DOHH2 (cell line): ENCODE results near the gene LETM1.

Experiments used
- H3F3A ChIP-seq: fragments of 200-600 bp; sonication (generic), shearing (Covaris generic); 2 replicates; pipeline ENCODE4 v1.6.0; 2016; ENCODE audit warnings: antibody characterized with exemption, mild to moderate bottlenecking; ENCODE audit not compliant: control insufficient read depth, insufficient read depth
- H3K27ac ChIP-seq: fragments of 200-600 bp; sonication (generic); 2 replicates; pipeline ENCODE4 v1.5.1; 2014; ENCODE audit warnings: low read depth, mild to moderate bottlenecking, low read length, moderate library complexity
- H3K27me3 ChIP-seq: fragments of 200-600 bp; sonication (generic); 2 replicates; pipeline ENCODE4 v1.6.1; 2014; ENCODE audit warnings: mild to moderate bottlenecking, low read length, mixed read lengths; ENCODE audit not compliant: control insufficient read depth
- H3K36me3 ChIP-seq: fragments of 200-600 bp; sonication (generic); 2 replicates; pipeline ENCODE4 v1.6.1; 2014; ENCODE audit warnings: mild to moderate bottlenecking, low read length, moderate library complexity, mixed read lengths; ENCODE audit not compliant: control insufficient read depth
- H3K4me1 ChIP-seq: fragments of 200-600 bp; sonication (generic); 2 replicates; pipeline ENCODE4 v1.6.1; 2014; ENCODE audit warnings: mild to moderate bottlenecking, low read length, mixed read lengths; ENCODE audit not compliant: control insufficient read depth
- H3K4me2 ChIP-seq: fragments of 200-600 bp; sonication (generic); 2 replicates; pipeline ENCODE4 v1.6.0; 2014; ENCODE audit warnings: mild to moderate bottlenecking, low read length, moderate library complexity
- H3K4me3 ChIP-seq: fragments of 200-600 bp; sonication (generic); 2 replicates; pipeline ENCODE4 v1.5.1; 2014; ENCODE audit warnings: mild to moderate bottlenecking, low read length, mixed read lengths
- H3K79me2 ChIP-seq: fragments of 200-600 bp; sonication (generic); 2 replicates; pipeline ENCODE4 v1.6.1; 2014; ENCODE audit warnings: mild to moderate bottlenecking, low read length, mixed read lengths; ENCODE audit not compliant: control insufficient read depth
- H3K9me2 ChIP-seq: fragments of 200-600 bp; sonication (generic); replicated peaks from 2 replicates; pipeline ENCODE4 v1.6.1; 2014; ENCODE audit warnings: mild to moderate bottlenecking, low read length, mixed read lengths; ENCODE audit not compliant: control insufficient read depth
- H3K9me3 ChIP-seq: fragments of 200-600 bp; sonication (generic); 2 replicates; pipeline ENCODE4 v1.6.1; 2014; ENCODE audit warnings: antibody characterized with exemption, low read length, mixed read lengths; ENCODE audit not compliant: control insufficient read depth, insufficient read depth
- H4K20me1 ChIP-seq: fragments of 200-600 bp; sonication (generic); 2 replicates; pipeline ENCODE4 v1.6.0; 2014; ENCODE audit warnings: low read depth, mild to moderate bottlenecking, antibody characterized with exemption, low read length, moderate library complexity; ENCODE audit not compliant: control insufficient read depth, insufficient read depth
- CTCF ChIP-seq: fragments of 200-600 bp; sonication (generic); IDR thresholded peaks from one replicate; pipeline ENCODE4 v1.5.1; 2014; ENCODE audit warnings: antibody characterized with exemption, mild to moderate bottlenecking, low read depth, low read length; ENCODE audit not compliant: poor library complexity, severe bottlenecking
- EZH2phosphoT487 ChIP-seq: fragments of 200-600 bp; sonication (generic); IDR thresholded peaks from 2 replicates; pipeline ENCODE4 v1.6.1; 2017; ENCODE audit warnings: borderline replicate concordance, mild to moderate bottlenecking, antibody characterized with exemption, low read length, moderate library complexity, mixed read lengths

Gene LETM1

DNA sequence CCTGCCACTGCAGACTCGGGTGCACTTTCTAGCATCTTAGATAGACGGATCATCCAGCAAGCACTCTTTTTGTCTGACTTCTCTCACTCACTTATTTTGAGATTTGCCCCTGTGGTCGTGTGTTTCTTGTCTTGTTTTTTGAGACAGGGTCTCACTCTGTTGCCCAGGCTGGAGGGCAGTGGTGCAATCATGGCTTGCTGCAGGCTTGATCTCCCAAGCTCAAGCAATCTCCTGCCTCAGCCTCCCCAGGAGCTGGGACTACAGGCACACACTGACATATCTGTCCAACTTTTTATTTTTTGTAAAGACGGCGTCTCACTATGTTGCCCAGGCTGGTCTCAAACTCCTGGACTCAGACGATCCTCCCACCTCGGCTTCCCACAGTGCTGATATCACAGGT, 36.1 kb downstream of the LETM1 start:
- H3K4me2 ChIP-seq, result no peak overlapping the region
- no peak overlapping the region for H3K27ac ChIP-seq
- H3K9me3 ChIP-seq, result no peaks in the 10 kb centered on the region
- TF ChIP-seq EZH2phosphoT487 (no peak), CTCF (no peak)
- H3K27me3 ChIP-seq, result no peaks in the 10 kb centered on the region
- H3K4me1 ChIP-seq, result no peaks in the 10 kb centered on the region
- H3K36me3 ChIP-seq, result peaks cover 76% of the 10 kb centered on the region
- no peak overlapping the region for H3K4me3 ChIP-seq
- no peaks in the 10 kb centered on the region for H3F3A ChIP-seq
- no peaks in the 10 kb centered on the region for H3K9me2 ChIP-seq
- no peaks in the 10 kb centered on the region for H3K79me2 ChIP-seq
- H4K20me1 ChIP-seq, result no peaks in the 10 kb centered on the region

GRCh38 chr4:1819284-1819683, 36.7 kb downstream of the LETM1 start:
- H3K4me1 ChIP-seq, result no peaks in the 10 kb centered on the region
- no peak overlapping the region for H3K4me3 ChIP-seq
- no peaks in the 10 kb centered on the region for H3K9me2 ChIP-seq
- H3K9me3 ChIP-seq, result no peaks in the 10 kb centered on the region
- H3K27ac ChIP-seq, result no peak overlapping the region
- no peaks in the 10 kb centered on the region for H3K27me3 ChIP-seq
- H3K36me3 ChIP-seq, result peaks cover 77% of the 10 kb centered on the region
- no peak for TF ChIP-seq CTCF
- no peaks in the 10 kb centered on the region for H3F3A ChIP-seq
- no peak overlapping the region for H3K4me2 ChIP-seq
- H3K79me2 ChIP-seq, result no peaks in the 10 kb centered on the region
- H4K20me1 ChIP-seq, result no peaks in the 10 kb centered on the region

GRCh38 chr4:1815997-1816860, 39.7 kb downstream of the LETM1 start:
- no peaks in the 10 kb centered on the region for H3K79me2 ChIP-seq
- H3F3A ChIP-seq, result no peaks in the 10 kb centered on the region
- H3K9me2 ChIP-seq, result no peaks in the 10 kb centered on the region
- no peak overlapping the region for H3K4me3 ChIP-seq
- no peak for TF ChIP-seq EZH2phosphoT487
- TF ChIP-seq CTCF, result no peak
- no peaks in the 10 kb centered on the region for H3K27me3 ChIP-seq
- H3K36me3 ChIP-seq, result peaks cover 74% of the 10 kb centered on the region
- H3K9me3 ChIP-seq, result no peaks in the 10 kb centered on the region
- H3K4me1 ChIP-seq, result no peaks in the 10 kb centered on the region
- no peak overlapping the region for H3K27ac ChIP-seq
- no peak overlapping the region for H3K4me2 ChIP-seq
- no peaks in the 10 kb centered on the region for H4K20me1 ChIP-seq
